ENCODE measurements around the gene MRPS34.
"Not testable (repeated sequence)": the region's sequence is repeated elsewhere in the genome, so short reads cannot be mapped to it uniquely, and the experiment has no call there.

Gene MRPS34

DNA sequence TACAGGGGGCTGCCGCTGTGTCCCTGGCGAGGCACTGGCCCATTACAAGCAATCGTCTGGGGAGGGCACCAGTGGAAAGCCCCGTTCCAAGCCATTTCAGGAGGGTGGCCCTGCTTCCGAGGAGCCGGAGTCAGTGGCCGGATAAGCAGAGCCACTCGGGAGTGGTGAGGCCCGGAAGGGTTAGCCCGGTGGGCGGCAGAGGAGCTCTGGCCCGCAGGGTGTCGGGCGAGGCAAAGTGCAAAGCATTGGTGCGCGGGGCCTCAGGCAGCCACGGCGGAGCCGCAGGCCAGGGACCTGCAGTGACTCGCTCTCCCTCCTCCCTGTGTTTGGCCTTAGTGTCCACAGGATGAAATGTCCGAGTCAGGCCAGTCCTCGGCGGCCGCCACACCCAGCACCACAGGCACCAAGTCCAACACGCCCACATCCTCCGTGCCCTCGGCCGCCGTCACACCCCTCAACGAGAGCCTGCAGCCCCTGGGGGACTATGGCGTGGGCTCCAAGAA is 26.2 kb downstream of the MRPS34 start:
- DNase-seq = no peak

DNA sequence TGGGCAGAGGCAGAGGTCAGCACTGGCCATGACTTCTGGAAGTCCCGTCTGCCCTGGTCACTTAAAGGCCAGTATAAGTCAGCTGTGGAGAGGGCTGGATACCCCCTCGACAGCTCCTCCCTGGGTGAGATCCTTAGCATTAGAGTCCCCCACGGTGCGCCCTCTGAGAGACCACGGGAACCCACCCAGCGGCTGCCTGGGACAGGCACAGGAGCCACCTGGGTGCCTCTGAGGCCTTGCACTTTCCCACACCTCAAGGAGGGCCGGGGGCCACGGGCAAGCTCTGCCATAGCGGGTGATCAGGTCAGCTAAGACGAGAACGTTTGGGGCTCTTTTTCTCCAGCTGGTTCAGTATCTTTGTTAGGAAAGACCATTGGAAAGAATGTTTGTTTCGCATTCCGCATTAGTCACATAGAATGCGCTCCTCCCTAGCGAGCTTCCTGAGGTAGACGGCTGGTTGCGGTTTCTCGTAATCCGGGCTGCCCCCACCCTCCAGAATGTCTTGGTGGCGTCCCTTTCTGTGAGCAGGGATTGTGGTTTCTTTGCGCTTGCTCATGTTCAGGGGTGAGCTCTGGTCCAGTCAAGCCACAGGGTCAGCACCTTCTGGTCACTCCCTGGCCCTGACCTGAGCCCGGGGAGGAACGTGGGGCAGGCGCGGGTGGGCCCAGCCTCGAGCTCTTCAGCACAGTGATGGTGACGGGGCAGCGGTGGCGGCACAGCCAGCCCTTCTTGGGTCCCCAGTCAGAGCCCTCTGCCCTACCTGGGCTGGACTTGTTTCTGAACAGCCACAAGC is 26.8 kb downstream of the MRPS34 start:
- DNase-seq = no peak

GRCh38 chr16:1745181-1745899 is 27.6 kb downstream of the MRPS34 start:
- DNase-seq = no peak

DNA sequence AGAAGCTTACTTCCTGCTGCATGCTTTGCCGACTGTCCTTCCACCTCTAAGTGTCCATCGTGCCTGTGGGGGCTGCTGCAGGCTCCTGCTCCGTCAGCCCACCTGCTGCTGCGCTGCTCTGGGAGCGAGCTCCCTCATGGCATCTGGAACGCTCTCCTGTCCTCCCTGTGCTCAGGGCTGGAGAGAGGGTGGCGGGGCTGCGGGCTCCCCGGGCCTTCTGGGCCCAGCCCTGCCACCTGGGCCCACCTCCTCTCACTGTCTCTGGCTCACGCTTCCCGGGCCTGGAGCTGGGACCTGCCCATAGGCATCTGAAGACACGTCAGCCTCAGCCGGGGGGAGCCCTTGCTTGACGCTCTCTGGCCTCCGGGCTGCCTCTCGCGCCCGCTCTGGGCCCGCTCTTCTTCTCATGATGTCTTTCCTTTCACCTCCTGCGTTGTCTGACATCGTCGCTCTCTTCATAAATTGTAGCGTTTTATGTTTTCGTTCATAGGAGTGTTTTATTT is 28.5 kb downstream of the MRPS34 start:
- DNase-seq = no peak

- no peak for DNase-seq
These were observed 29.3 kb downstream of the MRPS34 start for GRCh38 chr16:1743376-1744337.

GRCh38 chr16:1741553-1742165 is 31.3 kb downstream of the MRPS34 start:
- no peak for DNase-seq

GRCh38 chr16:1740781-1741490 is 32.0 kb downstream of the MRPS34 start:
- DNase-seq = no peak

DNA sequence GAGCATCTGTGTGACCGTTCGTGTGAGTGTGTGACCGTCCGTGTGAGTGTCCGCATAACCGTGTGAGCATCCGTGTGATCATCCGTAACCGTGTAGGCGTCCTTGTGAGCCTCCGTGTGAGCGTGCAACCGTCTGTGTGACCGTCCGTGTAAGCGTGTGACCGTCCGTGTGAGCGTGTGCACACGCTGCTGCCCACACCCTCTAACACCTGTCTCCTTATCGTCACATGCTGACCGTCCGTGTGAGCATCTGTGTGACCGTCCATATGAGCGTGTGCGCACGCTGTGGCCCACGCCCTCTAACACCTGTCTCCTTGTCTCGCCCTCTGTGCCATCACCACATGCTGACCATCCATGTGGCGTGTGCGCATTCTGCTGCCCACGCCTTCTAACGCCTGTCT is 32.7 kb downstream of the MRPS34 start:
- DNase-seq = no peak

GRCh38 chr16:1734816-1735215 is 38.1 kb downstream of the MRPS34 start:
- DNase-seq = no peak

- no peak for DNase-seq
These were observed 38.8 kb downstream of the MRPS34 start for GRCh38 chr16:1734123-1734522.

- not testable (repeated sequence) for DNase-seq
These were observed 40.4 kb downstream of the MRPS34 start for GRCh38 chr16:1732551-1732987.

GRCh38 chr16:1732071-1732470 is 40.9 kb downstream of the MRPS34 start:
- no peak for DNase-seq

GRCh38 chr16:1731603-1732002 is 41.3 kb downstream of the MRPS34 start:
- DNase-seq = no peak

DNA sequence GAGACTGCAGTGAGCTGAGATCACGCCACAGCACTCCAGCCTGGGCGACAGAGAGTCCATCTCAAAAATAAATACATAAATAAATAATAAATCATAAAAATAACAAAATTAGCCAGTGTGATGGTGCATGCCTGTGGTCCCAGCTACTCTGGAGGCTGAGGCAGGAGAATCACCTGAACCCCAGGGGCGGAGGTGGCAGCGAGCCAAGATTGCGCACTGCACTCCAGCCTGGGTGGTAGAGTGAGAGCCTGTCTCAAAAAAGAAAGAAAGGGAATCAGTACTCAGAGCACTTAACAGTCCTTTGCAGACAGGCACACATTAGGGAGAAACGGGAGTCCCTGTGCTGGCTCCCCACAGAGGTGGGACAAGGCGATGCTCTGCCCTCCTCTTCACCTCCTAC is 41.9 kb downstream of the MRPS34 start:
- DNase-seq = no peak

- no peak for DNase-seq
These were observed 43.5 kb downstream of the MRPS34 start for GRCh38 chr16:1729445-1729844.

DNA sequence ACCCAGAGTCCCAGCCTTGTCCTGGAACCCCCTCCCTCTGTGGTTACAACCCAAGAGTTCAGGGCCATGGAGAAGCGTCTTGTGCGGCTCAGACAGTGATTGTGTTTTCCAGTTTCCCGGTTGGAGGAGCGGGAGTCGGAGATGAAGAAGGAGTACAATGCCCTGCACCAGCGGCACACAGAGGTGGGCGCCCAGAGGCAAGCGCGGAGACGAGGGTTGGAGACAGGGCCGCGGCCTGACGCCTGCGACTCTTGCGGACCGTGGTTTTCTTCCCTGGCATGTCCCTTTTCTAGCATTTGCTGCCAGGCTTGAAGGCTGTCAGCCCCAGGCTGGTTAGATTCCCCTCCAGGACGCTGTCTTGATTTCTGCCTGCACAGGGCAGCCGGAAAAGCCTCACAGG is 43.9 kb downstream of the MRPS34 start:
- DNase-seq = no peak

- no peak for DNase-seq
These were observed 45.0 kb downstream of the MRPS34 start for GRCh38 chr16:1727651-1728624.

GRCh38 chr16:1726661-1727502 is 46.1 kb downstream of the MRPS34 start:
- DNase-seq = no peak

GRCh38 chr16:1724491-1724890 is 48.4 kb downstream of the MRPS34 start:
- no peak for DNase-seq
